Measurements from ENCODE around the gene CRISPLD2.
"Not testable (repeated sequence)": the region's sequence is repeated elsewhere in the genome, so short reads cannot be mapped to it uniquely, and the experiment has no call there.

Gene CRISPLD2

GRCh38 chr16:84864326-84864955 lies 44.7 kb downstream of the CRISPLD2 start:
- no peak for DNase-seq

- no peak for DNase-seq
Measured at GRCh38 chr16:84867696-84868095, 47.9 kb downstream of the CRISPLD2 start.

- no peak for DNase-seq
Measured at GRCh38 chr16:84868328-84868727, 48.5 kb downstream of the CRISPLD2 start.

GRCh38 chr16:84868829-84869472 lies 49.2 kb downstream of the CRISPLD2 start:
- peak; percentile 53 for DNase-seq

GRCh38 chr16:84869473-84869845 lies 49.7 kb downstream of the CRISPLD2 start:
- no peak for DNase-seq

- DNase-seq = not testable (repeated sequence)
Measured at GRCh38 chr16:84872971-84873370, 53.2 kb downstream of the CRISPLD2 start.

GRCh38 chr16:84874004-84874435 lies 54.2 kb downstream of the CRISPLD2 start:
- DNase-seq = no peak

GRCh38 chr16:84874553-84874952 lies 54.8 kb downstream of the CRISPLD2 start:
- DNase-seq = no peak

GRCh38 chr16:84874983-84875382 lies 55.2 kb downstream of the CRISPLD2 start:
- no peak for DNase-seq

- DNase-seq = no peak
Measured at GRCh38 chr16:84875846-84876245, 56.1 kb downstream of the CRISPLD2 start.

GRCh38 chr16:84876873-84877606 lies 57.3 kb downstream of the CRISPLD2 start:
- no peak for DNase-seq

GRCh38 chr16:84878770-84879169 lies 59.0 kb downstream of the CRISPLD2 start:
- no peak for DNase-seq

GRCh38 chr16:84879569-84880487 lies 60.0 kb downstream of the CRISPLD2 start:
- DNase-seq = no peak

- DNase-seq = no peak
Measured at GRCh38 chr16:84881702-84882521, 62.1 kb downstream of the CRISPLD2 start.

GRCh38 chr16:84883301-84883700 lies 63.5 kb downstream of the CRISPLD2 start:
- no peak for DNase-seq

GRCh38 chr16:84884246-84884595 lies 64.4 kb downstream of the CRISPLD2 start:
- DNase-seq = no peak

- no peak for DNase-seq
Measured at GRCh38 chr16:84884596-84885341, 65.0 kb downstream of the CRISPLD2 start.

GRCh38 chr16:84885342-84885910 lies 65.6 kb downstream of the CRISPLD2 start:
- DNase-seq = no peak

GRCh38 chr16:84886497-84887090 lies 66.8 kb downstream of the CRISPLD2 start:
- no peak for DNase-seq

- no peak for DNase-seq
Measured at GRCh38 chr16:84887207-84887606, 67.4 kb downstream of the CRISPLD2 start.

GRCh38 chr16:84888450-84888849 lies 68.7 kb downstream of the CRISPLD2 start:
- DNase-seq = no peak
